ENCODE results near the gene REM2.

DNA sequence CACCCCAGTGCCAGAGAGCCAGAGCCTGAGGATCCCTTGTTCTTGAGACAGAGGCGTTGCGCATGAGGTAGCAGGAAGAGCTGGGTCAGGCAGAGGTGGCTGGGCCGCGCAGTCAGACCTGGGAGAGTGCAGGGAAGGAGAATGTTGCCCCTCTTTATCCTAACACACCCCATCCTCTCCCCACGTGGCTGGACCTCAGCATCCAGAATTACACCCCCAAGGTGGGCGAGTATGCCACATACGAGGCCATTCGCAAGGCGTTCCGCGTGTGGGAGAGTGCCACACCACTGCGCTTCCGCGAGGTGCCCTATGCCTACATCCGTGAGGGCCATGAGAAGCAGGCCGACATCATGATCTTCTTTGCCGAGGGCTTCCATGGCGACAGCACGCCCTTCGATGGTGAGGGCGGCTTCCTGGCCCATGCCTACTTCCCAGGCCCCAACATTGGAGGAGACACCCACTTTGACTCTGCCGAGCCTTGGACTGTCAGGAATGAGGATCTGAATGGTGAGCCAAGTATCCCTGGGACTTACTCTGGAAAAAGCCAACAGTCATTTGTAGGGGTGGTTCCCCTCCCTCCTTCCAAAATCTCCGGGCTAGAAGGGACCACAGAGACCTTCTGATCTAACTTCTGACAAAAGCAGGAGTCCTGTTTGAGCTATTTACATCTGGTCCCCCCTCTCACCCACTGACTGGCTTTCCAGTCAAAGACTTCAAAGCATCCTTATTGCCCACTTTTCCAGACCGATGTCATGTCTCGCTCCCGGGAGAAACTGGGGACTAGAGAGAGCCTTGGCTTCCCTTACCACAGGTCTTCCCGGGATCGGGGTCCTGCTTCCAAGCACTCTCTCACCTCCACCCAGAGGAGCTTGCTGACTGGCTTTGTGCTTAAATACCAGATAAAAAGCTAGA, 40.6 kb upstream of the REM2 start:
- TF ChIP-seq EZH2 (optimal IDR thresholded peaks at IDR 0.05; ENCODE audit: low read depth, low read length) (no peak), EZH2phosphoT487 (IDR thresholded peaks at IDR 0.05; ENCODE audit: low read length) (no peak)
- TF ChIP-seq, protein P1, sequence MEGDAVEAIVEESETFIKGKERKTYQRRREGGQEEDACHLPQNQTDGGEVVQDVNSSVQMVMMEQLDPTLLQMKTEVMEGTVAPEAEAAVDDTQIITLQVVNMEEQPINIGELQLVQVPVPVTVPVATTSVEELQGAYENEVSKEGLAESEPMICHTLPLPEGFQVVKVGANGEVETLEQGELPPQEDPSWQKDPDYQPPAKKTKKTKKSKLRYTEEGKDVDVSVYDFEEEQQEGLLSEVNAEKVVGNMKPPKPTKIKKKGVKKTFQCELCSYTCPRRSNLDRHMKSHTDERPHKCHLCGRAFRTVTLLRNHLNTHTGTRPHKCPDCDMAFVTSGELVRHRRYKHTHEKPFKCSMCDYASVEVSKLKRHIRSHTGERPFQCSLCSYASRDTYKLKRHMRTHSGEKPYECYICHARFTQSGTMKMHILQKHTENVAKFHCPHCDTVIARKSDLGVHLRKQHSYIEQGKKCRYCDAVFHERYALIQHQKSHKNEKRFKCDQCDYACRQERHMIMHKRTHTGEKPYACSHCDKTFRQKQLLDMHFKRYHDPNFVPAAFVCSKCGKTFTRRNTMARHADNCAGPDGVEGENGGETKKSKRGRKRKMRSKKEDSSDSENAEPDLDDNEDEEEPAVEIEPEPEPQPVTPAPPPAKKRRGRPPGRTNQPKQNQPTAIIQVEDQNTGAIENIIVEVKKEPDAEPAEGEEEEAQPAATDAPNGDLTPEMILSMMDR (IDR thresholded peaks at IDR 0.05; ENCODE audit: low read length), result no peak
